Measurements from ENCODE around the gene RGS12. TPM values are rescaled to one million over a fixed set of nuclear protein-coding genes. Genes with fewer than 3 reads are reported as not detected.

Gene RGS12
- total RNA-seq, 1 experiment from 2014 or later, result 24.5 TPM

GRCh38 chr4:3311095-3311372 is 18.2 kb downstream of the RGS12 start:
- no peak for DNase-seq (ENCODE audit: low read depth)

DNA sequence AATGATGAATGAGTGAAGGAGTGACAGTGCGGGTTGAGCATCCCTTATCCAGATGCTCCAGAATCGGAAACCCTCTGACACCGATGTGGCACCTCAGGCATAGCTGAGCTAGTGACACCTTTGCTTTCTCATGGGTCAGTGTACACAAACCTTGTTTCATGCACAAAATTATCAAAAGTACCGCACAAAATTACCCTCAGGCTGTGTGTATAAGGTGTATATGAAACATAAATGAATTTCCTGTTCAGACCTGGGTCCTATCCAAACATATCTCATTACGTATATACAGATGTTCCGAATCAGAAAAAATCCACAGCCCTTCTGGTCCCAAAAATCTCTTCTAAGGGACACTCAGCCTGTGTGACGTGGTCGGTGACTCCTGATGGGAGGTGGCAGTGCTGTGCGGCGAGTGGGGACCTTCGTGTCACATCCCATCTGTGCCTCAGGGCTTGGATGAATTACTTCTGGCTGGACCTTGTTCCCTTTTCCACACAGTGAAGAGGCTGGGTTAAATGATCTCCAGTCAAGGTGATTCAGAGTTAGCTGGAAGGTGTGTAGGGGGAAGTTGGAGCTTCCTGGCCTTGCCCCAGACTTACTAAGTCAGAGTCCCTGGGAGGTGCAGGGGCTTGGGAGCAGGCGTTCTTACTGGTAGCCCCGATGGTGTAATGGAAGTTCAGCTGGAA is 18.8 kb downstream of the RGS12 start:
- DNase-seq (ENCODE audit: low read depth), result no peak

GRCh38 chr4:3312362-3312761 is 19.5 kb downstream of the RGS12 start:
- no peak for DNase-seq (ENCODE audit: low read depth)

DNA sequence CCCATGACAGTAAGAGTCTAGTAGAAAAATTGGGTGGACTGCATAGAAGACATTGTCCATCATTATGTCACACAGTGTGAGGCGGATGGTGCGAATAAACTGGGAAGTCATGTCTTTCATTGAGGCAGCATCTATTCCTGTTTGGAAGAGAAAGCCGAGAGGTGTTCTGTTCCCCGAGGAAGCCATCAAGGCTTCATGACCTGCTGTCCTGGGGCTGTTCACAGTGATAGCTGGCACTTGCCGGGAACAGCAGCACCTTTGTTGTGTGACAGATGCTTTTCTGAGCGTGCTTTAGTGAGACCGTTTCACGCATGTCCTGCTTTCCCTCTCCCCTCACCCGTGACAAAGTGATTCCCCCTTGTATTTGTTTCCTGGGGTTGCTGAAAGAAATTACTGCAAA is 20.3 kb downstream of the RGS12 start:
- DNase-seq (ENCODE audit: low read depth), result no peak

DNA sequence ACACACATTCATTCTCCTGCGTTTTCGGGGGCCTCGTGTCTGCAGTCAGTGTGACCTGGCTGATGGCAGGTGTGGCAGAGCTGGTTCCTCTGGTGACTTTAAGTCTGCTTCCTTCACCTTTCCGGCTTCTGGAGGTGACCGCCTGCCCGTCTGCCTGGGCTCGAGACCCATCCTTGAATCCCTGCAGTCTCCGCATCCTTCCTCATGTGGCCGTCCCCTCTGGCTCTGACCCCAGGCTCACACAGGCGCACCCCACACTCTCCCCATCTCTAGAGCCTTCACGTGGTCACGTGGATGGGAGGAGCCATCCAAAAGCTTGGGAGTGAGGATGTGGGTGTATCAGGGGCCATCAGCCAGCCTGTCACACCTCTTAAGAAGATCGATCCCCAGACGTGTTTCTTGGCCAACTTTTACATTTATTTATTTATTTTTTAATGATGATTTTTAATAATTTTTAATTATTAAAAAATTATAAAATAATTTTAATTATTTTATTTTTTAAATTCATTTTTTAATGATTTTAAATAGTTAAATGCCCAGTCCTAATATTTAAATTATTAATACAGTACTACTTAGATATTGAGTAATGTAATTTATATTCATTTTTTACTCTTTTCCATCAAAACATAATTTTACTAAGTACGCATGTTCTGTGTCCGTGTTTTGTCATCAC is 20.9 kb downstream of the RGS12 start:
- DNase-seq (ENCODE audit: low read depth), result no peak

- no peak for DNase-seq (ENCODE audit: low read depth)
Observed at GRCh38 chr4:3314706-3315260, 22.0 kb downstream of the RGS12 start.

- no peak for DNase-seq (ENCODE audit: low read depth)
Observed at GRCh38 chr4:3315566-3315965, 22.7 kb downstream of the RGS12 start.

DNA sequence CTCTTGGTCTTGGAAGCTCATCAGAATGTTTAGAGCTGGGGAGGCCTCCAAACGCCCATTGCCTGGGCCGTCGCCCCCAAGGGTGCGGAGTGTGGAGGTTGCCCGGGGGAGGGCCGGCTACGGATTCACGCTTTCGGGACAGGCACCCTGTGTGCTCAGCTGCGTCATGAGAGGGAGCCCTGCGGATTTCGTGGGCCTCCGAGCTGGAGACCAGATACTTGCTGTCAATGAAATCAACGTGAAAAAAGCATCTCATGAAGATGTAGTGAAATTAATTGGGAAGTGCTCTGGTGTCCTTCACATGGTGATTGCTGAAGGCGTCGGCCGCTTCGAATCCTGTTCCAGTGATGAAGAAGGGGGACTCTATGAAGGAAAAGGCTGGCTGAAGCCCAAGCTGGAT is 23.3 kb downstream of the RGS12 start:
- no peak for DNase-seq (ENCODE audit: low read depth)

- DNase-seq (ENCODE audit: low read depth), result no peak
Observed at GRCh38 chr4:3317011-3317655, 24.3 kb downstream of the RGS12 start.

DNA sequence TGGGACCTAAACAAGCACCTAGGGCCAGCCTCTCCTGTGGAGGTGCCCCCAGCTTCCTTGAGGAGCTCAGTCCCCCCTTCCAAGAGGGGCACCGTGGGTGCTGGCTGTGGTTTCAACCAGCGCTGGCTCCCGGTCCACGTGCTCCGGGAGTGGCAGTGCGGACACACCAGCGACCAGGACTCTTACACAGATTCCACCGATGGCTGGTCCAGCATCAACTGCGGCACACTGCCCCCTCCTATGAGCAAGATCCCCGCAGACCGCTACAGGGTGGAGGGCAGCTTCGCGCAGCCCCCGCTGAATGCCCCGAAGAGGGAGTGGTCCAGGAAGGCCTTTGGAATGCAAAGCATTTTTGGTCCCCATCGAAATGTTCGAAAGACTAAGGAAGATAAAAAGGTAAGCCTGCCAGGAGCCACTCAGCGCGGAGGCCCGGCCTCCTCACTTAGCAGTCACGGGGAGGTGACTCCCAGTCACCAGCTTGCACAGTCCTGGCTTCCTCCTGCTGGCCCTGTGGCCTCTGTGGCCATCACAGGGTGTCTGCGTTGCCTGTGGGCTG is 24.9 kb downstream of the RGS12 start:
- DNase-seq (ENCODE audit: low read depth), result no peak

- DNase-seq (ENCODE audit: low read depth), result no peak
Observed at GRCh38 chr4:3318561-3319021, 25.8 kb downstream of the RGS12 start.

- DNase-seq (ENCODE audit: low read depth), result no peak
Observed at GRCh38 chr4:3320361-3321023, 27.7 kb downstream of the RGS12 start.

GRCh38 chr4:3321295-3321889 is 28.6 kb downstream of the RGS12 start:
- no peak for DNase-seq (ENCODE audit: low read depth)

GRCh38 chr4:3322059-3322550 is 29.3 kb downstream of the RGS12 start:
- DNase-seq (ENCODE audit: low read depth), result no peak

DNA sequence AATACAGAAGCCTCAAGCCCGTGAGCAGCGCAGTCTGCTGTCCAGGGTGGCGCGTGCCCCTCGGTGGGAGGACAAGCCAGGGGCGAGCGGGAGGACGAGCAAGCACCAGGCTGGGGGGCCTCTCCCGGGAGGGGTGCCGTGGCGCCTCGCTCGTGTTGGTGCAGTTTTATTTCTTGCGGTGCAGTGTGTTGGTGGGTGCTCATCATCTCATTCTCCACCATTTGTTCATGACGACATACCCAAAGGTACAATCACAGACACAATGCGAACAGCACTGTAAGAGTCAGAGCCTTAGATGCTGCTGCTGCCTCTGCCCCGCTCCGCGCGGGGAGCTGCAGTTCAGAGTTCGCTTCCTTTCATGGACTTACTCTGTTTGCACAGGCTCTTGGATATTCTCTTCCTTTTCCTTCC is 30.3 kb downstream of the RGS12 start:
- DNase-seq (ENCODE audit: low read depth), result no peak

DNA sequence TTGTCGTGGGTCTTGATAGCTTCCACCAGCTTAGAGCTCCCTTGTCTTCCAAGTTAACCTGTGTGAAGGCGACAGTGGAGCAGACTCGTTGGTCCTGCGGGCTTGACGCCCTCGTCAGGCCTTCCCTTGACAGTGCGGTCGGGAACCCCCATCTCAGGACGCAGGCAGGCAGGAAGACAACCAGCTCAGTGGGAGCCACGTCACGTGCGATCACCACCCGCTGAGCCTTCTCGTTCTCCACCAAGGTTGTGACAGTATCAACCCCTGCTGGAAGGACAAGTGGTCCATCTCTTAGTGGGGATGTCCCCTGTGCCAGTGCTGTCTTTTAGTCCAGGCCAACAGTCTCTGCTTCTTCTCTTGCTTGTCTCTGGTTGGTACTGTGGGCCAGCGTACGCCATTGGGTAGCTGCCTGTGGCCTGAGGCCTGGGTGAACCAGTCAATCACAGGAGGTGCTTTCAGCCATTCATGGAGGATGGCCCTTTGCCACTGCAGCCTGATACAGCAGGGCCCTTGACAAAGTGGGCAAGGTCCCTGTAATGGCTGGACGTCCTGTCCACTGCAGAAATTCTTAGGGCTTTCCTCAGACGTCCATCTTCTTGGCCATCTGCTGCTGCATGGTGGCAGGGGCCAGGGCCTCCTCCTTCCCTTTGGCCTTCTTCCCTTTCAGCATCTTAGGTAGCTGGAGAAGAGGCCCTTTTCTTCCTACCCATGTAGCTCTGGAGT is 31.4 kb downstream of the RGS12 start:
- no peak for DNase-seq (ENCODE audit: low read depth)

DNA sequence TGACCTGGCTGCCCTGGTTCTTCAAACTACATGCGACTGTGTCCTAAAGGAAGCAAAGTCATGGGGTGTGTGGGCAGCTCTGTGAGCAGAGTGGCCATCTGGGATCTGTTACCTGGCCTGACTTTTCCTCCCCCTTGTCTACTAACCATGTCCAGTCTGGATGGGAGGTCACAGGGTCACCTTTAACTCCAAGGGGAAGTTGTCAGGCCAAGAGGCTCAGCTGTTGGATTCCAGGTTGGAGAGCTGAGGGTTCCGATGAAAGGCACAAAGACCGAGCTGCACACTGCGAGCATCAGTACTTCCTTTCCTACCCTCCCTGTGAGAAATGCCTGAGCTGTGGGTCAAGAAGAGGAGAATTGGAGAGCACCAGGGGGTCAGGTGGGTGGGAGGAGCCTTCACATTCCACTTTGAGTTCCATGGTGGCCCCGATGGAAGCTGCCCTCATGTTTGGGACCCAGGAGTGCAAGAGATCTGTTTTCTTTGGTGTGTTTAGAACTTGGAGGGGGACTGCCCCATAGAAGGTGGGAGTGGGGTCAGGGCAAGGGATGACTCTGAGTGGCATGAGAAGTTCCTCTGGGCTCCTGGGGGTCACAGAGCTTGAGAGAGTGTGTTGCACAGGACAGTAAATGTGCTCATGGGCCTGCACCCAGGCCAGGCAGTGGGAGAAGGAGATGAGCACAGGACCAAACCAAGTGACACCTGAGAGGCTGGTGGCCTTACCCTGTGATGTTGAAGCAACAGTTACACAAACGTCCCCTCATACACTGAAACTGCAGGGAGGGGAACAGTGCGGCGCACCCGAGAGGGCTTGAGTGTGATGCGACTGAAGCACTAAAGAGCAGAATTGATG is 36.2 kb downstream of the RGS12 start:
- DNase-seq (ENCODE audit: low read depth), result no peak

DNA sequence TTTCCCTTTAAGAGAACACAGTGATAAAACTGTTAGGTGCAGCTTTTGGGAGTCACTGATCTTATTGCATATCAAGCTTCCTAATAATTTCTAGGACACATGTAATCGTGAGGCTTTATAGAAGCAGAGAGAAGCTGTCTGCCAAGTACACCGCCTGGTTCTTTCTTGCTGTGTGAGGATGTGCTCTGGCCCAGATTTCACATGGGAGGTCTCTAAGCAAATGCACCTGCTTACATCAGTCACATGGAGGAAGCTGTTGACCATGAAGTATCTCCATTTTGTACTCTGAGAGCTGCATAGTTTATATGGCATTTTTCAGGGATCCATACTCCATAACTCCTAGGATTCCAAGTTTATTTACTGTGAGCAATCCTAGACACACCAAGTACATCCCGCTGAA is 37.1 kb downstream of the RGS12 start:
- peak; percentile 75 for DNase-seq (ENCODE audit: low read depth)

GRCh38 chr4:3330707-3331106 is 37.9 kb downstream of the RGS12 start:
- DNase-seq (ENCODE audit: low read depth), result no peak

All from LHCN-M2 (cell line).